ENCODE measurements around the gene NOC2L.
"Not testable (repeated sequence)": the region's sequence is repeated elsewhere in the genome, so short reads cannot be mapped to it uniquely, and the experiment has no call there.

Gene NOC2L

GRCh38 chr1:907611-908451 is 51.2 kb downstream of the NOC2L start:
- DNase-seq (ENCODE audit: insufficient read length, low spot score) = no peak

GRCh38 chr1:906600-907420 is 52.2 kb downstream of the NOC2L start:
- peak; percentile 58 for DNase-seq (ENCODE audit: insufficient read length, low spot score)
- peak; percentile 92 for FAIRE-seq

More at GRCh38 chr1:907611-908451, 51.2 kb downstream of the NOC2L start:
- FAIRE-seq = no peak

- FAIRE-seq (no peak), DNase-seq (ENCODE audit: insufficient read length, low spot score) (peak; percentile 20)
Measured at GRCh38 chr1:905811-906599, 53.1 kb downstream of the NOC2L start.

- FAIRE-seq (peak; percentile 67), DNase-seq (ENCODE audit: insufficient read length, low spot score) (peak; percentile 69)
Measured at GRCh38 chr1:905071-905749, 53.8 kb downstream of the NOC2L start.

GRCh38 chr1:904310-904950 is 54.6 kb downstream of the NOC2L start:
- DNase-seq (ENCODE audit: insufficient read length, low spot score) (peak; percentile 89), FAIRE-seq (no peak)

- FAIRE-seq (no peak), DNase-seq (ENCODE audit: insufficient read length, low spot score) (no peak)
Measured at GRCh38 chr1:903721-904271, 55.3 kb downstream of the NOC2L start.

- DNase-seq (ENCODE audit: insufficient read length, low spot score) = no peak
- no peak for FAIRE-seq
Measured at GRCh38 chr1:903305-903704, 55.8 kb downstream of the NOC2L start.

GRCh38 chr1:902802-903201 is 56.3 kb downstream of the NOC2L start:
- FAIRE-seq (no peak), DNase-seq (ENCODE audit: insufficient read length, low spot score) (no peak)

- no peak for FAIRE-seq
- DNase-seq (ENCODE audit: insufficient read length, low spot score) = no peak
Measured at GRCh38 chr1:901108-901859, 57.8 kb downstream of the NOC2L start.

GRCh38 chr1:899636-900317 is 59.3 kb downstream of the NOC2L start:
- no peak for DNase-seq (ENCODE audit: insufficient read length, low spot score)
- FAIRE-seq = no peak

GRCh38 chr1:897951-898350 is 61.1 kb downstream of the NOC2L start:
- DNase-seq (ENCODE audit: insufficient read length, low spot score); FAIRE-seq: not testable (repeated sequence)

GRCh38 chr1:897226-897625 is 61.8 kb downstream of the NOC2L start:
- no peak for FAIRE-seq
- no peak for DNase-seq (ENCODE audit: insufficient read length, low spot score)
